ENCODE data around the gene ANAPC4. TPM values are rescaled to one million over a fixed set of nuclear protein-coding genes. Genes with fewer than 3 reads are reported as not detected.
"Not testable (repeated sequence)": the region's sequence is repeated elsewhere in the genome, so short reads cannot be mapped to it uniquely, and the experiment has no call there.

ANAPC4 gene, protein sequence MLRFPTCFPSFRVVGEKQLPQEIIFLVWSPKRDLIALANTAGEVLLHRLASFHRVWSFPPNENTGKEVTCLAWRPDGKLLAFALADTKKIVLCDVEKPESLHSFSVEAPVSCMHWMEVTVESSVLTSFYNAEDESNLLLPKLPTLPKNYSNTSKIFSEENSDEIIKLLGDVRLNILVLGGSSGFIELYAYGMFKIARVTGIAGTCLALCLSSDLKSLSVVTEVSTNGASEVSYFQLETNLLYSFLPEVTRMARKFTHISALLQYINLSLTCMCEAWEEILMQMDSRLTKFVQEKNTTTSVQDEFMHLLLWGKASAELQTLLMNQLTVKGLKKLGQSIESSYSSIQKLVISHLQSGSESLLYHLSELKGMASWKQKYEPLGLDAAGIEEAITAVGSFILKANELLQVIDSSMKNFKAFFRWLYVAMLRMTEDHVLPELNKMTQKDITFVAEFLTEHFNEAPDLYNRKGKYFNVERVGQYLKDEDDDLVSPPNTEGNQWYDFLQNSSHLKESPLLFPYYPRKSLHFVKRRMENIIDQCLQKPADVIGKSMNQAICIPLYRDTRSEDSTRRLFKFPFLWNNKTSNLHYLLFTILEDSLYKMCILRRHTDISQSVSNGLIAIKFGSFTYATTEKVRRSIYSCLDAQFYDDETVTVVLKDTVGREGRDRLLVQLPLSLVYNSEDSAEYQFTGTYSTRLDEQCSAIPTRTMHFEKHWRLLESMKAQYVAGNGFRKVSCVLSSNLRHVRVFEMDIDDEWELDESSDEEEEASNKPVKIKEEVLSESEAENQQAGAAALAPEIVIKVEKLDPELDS
- 11.0 to 26.9 TPM (median 15.7 TPM) in 3 replicates for polyA plus RNA-seq
- 8.6 TPM for polyA plus RNA-seq (2011; ENCODE audit: low read depth)
- polyA plus RNA-seq (2011; cell fraction: cytosol; rRNA removed): 8.3 and 18.8 TPM in 2 replicates
- polyA plus RNA-seq (2011; cell fraction: nucleus; rRNA removed): 49.9 and 61.5 TPM in 2 replicates
- 9.1 and 16.0 TPM in 2 replicates for polyA plus RNA-seq (2012; ENCODE audit: low replicate concordance)
- 3.8 to 19.8 TPM (median 10.8 TPM) in 3 replicates for polyA minus RNA-seq
- polyA minus RNA-seq (2011; cell fraction: cytosol; rRNA and poly(A)+ RNA removed): 4.6 TPM
- 9.6 and 19.9 TPM in 2 replicates for polyA minus RNA-seq (2011; cell fraction: nucleus; rRNA and poly(A)+ RNA removed)

DNA sequence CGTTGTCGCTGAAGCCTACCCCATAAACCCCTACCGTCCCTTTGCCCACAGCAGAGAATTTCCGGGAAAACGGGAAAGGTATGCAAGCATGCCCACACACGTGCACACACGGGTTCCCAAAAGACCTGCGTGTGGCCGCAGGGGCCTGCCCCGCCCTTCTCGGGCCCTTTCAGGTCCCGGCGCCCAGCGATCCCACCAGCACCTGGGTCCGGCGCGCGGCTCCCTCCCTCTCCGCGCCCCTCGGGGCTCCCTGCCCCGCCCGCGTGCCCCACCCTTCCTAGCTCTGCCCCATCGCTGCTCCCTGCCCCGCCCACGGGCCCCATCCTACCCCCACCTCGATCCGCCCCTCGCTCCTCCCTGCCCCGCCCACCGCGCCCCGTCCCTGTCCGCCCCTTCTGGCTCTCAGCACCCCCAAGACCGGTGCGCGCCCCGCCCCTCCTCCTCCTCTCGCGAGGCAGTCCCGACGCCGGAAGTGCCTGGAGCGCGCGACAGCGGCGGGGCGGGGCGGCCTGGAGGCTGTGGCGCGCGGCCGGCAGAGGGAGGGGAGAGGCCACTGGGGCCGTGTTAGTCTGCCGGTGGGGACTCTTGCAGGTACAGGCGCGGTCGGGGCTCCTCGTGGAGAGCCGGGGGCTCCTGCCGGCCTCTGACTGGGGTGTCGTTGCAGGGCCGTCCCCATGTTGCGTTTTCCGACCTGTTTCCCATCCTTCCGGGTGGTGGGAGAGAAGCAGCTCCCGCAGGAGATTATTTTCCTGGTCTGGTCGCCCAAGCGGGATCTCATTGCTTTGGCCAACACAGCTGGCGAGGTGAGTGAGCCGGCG, at the start of gene ANAPC4:
ANAPC4 (plus strand) TSS at position 510 of the 818 bp plus-strand sequence; CDS start at position 675, 165 bp downstream.
- Histone ChIP-seq H3K4me3 (ENCODE audit: control insufficient read depth in 2 of 3, extremely low read depth in 1 of 3, insufficient read depth in 2 of 3, low read depth in 1 of 3, low read length in 3 of 3) (peak within 1 kb of the TSS; percentile 92 to 95 (median 93)), H3K27ac (ENCODE audit: control insufficient read depth, insufficient read depth, low read length) (peak within 1 kb of the TSS; percentile 73), H4K20me1 (ENCODE audit: control insufficient read depth, extremely low read depth, insufficient read depth, low read length) (no peaks in the 10 kb centered on the region), H3K27me3 (ENCODE audit: control insufficient read depth, extremely low read depth, insufficient read depth, low read length) (no peaks in the 10 kb centered on the region), H3K9me3 (ENCODE audit: control insufficient read depth, low read depth, low read length) (no peaks in the 10 kb centered on the region), H3K36me3 (ENCODE audit: control insufficient read depth in 2 of 2, extremely low read depth in 1 of 2, insufficient read depth in 2 of 2, low read length in 2 of 2) (peaks cover 8 to 17% of the 10 kb centered on the region in 2 experiments), H3K4me1 (ENCODE audit: control insufficient read depth, extremely low read depth, insufficient read depth, low read length) (peaks cover 17% of the 10 kb centered on the region), H3K9me1 (ENCODE audit: control insufficient read depth, extremely low read depth, insufficient read depth, low read length) (no peaks in the 10 kb centered on the region), H3K9ac (ENCODE audit: control insufficient read depth, extremely low read depth, insufficient read depth, low read length) (peak within 1 kb of the TSS; percentile 85), H3K4me2 (ENCODE audit: control insufficient read depth, extremely low read depth, insufficient read depth, low read depth, low read length) (peak within 1 kb of the TSS; percentile 89), H2AFZ (ENCODE audit: control insufficient read depth, low read length) (peak within 1 kb of the TSS; percentile 87), H3K79me2 (ENCODE audit: control insufficient read depth, insufficient read depth, low read length) (peaks cover 23% of the 10 kb centered on the region)
- dilution Hi-C loops (cut with MboI; ENCODE audit: extremely low pct_ligation_motif_present, low sequenced_read_pairs): no loop called here
- DNase-seq (ENCODE audit: low read depth, low spot score) (peak; percentile 52), FAIRE-seq (no peak)
- TF ChIP-seq, protein P1, sequence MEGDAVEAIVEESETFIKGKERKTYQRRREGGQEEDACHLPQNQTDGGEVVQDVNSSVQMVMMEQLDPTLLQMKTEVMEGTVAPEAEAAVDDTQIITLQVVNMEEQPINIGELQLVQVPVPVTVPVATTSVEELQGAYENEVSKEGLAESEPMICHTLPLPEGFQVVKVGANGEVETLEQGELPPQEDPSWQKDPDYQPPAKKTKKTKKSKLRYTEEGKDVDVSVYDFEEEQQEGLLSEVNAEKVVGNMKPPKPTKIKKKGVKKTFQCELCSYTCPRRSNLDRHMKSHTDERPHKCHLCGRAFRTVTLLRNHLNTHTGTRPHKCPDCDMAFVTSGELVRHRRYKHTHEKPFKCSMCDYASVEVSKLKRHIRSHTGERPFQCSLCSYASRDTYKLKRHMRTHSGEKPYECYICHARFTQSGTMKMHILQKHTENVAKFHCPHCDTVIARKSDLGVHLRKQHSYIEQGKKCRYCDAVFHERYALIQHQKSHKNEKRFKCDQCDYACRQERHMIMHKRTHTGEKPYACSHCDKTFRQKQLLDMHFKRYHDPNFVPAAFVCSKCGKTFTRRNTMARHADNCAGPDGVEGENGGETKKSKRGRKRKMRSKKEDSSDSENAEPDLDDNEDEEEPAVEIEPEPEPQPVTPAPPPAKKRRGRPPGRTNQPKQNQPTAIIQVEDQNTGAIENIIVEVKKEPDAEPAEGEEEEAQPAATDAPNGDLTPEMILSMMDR (optimal IDR thresholded peaks at IDR 0.05 in 1 of 3, IDR thresholded peaks at IDR 0.05 in 1 of 3, conservative IDR thresholded peaks at IDR 0.05 in 1 of 3; ENCODE audit: extremely low read depth in 1 of 3, insufficient read depth in 2 of 3, low read length in 3 of 3): no peak
- no peak for TF ChIP-seq EZH2 (IDR thresholded peaks at IDR 0.05; ENCODE audit: low read length)

DNA sequence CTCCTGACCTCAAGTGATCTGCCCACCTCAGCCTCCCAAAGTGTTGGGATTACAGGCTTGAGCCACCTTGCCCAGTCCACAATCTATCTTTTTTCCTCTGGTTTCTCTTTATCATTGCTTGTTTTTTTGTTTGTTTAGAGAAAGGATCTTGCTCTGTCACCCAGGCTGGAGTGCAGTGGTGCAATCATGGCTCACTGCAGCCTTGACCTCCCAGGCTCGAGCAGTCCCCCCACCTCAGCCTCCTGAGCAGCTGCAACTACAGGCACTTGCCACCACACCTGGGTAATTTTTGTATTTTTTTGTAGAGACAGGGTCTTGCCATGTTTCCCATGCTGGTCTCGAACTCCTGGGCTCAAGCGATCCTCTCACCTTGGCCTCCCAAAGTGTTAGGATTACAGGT, 48.6 kb upstream of the ANAPC4 start:
- H3K9me3 ChIP-seq (ENCODE audit: control insufficient read depth, low read depth, low read length); H3K4me1 ChIP-seq (ENCODE audit: control insufficient read depth, extremely low read depth, insufficient read depth, low read length); H3K79me2 ChIP-seq (ENCODE audit: control insufficient read depth, insufficient read depth, low read length); H3K27me3 ChIP-seq (ENCODE audit: control insufficient read depth, extremely low read depth, insufficient read depth, low read length); DNase-seq (ENCODE audit: low read depth, low spot score); H4K20me1 ChIP-seq (ENCODE audit: control insufficient read depth, extremely low read depth, insufficient read depth, low read length); FAIRE-seq; H3K27ac ChIP-seq (ENCODE audit: control insufficient read depth, insufficient read depth, low read length); H3K9ac ChIP-seq (ENCODE audit: control insufficient read depth, extremely low read depth, insufficient read depth, low read length); H3K36me3 ChIP-seq (ENCODE audit: control insufficient read depth in 2 of 2, extremely low read depth in 1 of 2, insufficient read depth in 2 of 2, low read length in 2 of 2); dilution Hi-C loops (cut with MboI; ENCODE audit: extremely low pct_ligation_motif_present, low sequenced_read_pairs); H2AFZ ChIP-seq (ENCODE audit: control insufficient read depth, low read length); H3K4me3 ChIP-seq (ENCODE audit: control insufficient read depth in 2 of 3, extremely low read depth in 1 of 3, insufficient read depth in 2 of 3, low read depth in 1 of 3, low read length in 3 of 3); H3K4me2 ChIP-seq (ENCODE audit: control insufficient read depth, extremely low read depth, insufficient read depth, low read depth, low read length); H3K9me1 ChIP-seq (ENCODE audit: control insufficient read depth, extremely low read depth, insufficient read depth, low read length): not testable (repeated sequence)

Measured in keratinocyte (primary cell).